HL-60/S4 treated with phorbol 12-myristate 13-acetate at 8.2 ng/mL for 4 days and 3 days (cell line): ENCODE measurements around the gene RNASE13.

Experiments
- in situ Hi-C: fragments of 300-500 bp; cut with MboI; formaldehyde crosslinking; loops from 2 replicates; pipeline ENCODE4 v1.15.0; 2022; ENCODE audit warnings: low sequenced_read_pairs

Gene RNASE13

DNA sequence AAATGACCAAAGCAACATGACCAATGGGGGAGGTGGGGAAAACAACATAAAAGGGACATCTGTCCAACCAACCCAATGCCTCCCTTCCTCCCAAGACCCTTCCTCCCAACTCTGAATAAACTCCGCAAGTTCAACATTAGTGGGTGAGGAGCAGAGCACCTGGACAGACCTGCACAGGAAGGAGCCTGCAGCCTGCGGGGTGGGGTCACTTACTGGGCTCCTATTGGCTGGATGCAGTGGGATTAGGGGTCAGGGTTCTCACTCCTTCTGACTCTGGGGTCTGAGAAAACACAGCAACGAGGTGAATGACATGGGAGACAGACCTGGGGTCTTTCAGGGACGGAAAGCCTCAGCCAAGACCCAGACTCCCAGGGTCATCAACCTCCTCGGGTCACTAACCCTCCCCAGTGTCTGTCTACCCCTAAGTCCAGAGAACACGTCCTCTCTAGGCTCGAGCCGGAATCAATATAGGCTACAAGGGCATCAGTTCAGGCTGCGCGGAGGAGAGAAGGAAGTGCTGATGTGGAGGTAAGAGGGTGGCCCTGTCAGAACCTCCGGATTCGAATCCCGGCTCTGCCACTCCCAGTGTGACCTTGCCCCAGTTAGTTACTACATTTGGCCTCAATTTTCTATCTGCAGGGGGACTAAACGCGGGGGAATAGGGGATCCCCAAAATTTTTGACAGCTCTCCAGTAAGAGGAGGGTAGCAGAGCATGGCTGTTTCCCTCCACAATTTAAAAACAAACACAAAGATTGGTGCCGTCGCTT, 10.6 kb downstream of the RNASE13 start:
- in situ Hi-C loops, result no loop called here

DNA sequence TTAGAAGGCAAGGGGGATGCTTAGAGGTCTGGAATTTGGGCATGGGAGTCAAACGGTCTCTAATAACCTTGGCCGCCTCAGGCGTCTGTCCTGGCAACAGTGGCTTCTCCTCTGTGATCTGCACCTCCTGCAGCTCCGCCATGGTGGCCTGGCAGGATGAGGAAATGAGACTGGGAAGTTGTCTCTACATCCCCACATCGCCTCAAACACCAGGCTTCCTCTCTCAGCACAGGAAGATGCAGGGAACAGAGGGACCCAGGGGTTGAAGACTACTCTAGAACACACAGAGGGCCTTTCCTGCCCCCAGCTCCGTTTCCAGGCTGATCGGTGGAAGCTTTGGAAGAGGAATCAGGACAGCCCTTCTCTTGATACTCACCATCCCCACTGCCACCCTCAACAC, 11.4 kb downstream of the RNASE13 start:
- in situ Hi-C loops, result no loop called here

DNA sequence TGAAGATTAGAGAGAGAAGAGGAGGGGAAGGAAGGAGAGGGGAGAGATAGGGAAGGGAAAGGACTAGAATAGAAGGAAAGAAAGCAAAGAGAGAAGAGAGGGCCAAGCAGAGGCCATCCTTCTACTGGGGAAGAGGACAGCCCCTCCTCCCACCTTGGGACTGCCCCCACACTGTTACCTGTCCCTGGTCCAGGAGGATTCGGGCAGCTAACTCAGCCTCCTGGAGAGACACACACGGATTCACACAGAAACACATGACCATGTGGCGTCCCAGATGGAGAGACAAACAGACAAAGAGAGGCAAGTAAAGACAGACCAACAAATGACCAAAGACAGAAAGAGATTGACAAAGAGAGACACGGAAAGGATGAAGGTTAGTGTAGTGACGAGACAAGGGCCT, 11.9 kb downstream of the RNASE13 start:
- in situ Hi-C loops, result no loop called here

DNA sequence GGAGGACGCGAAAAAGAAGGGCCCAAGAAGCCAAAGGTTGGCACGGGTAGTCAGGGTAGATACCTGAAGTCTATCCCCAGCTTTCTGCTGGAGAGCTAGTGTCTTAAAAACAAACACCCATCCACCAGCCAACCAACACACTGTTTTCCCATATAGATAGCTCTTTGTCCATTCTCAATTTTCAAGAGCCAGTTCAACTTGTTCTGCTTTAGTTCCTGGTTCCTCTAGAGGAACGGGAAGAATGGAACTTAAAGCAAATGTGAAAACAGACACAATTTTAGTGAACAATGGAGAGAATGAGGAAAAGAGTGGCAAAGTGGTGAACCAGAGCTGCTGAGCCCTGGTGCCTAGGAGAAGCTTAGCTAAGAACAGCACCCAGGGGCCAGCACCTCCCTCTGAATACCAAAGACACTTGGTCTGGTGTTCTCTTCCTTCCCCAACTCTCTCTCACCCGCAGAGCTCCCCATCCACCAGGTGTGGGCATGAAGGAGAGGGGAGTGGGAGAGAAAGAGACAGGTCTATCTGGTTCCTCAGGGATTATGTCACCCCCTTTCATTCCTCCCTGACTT, 13.5 kb downstream of the RNASE13 start:
- in situ Hi-C loops, result no loop called here

DNA sequence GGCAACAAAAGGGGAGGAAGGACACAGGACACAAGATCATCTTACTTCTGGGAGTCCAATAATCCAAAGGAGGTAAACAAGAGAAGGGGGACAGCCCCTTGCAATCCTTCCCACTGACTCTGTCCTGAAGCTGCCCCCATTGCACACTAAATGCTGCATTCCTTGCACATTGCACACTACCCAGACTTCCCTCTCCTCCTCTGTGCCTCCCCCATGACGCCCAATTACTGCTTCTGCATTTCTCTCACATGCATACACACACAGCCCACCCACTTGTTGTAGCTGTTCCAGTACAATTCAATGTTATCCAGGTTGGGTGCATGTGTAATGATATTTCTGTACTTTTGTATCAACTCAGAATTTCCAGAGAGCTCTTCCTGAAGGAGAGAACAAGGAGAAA, 15.2 kb downstream of the RNASE13 start:
- in situ Hi-C loops, result no loop called here

DNA sequence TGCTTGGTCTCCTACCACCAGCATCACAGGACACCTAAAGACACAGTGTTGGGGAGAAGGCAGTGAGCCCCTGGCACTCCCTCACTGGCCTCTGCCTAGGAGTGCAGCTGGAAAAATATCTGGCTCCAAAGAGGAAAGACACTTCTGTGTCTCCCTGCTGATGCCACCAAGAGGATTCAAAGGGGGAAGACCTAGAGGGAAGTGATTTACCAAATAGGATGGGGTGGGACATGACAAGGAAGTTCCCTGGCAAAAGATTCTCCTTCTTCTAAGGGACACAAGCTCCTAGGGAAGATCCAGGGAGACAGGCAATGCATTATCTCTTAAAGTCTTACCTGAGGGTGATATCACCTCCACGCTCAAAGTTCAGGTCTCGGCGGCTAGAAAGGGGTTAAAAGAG, 15.8 kb downstream of the RNASE13 start:
- in situ Hi-C loops, result no loop called here

DNA sequence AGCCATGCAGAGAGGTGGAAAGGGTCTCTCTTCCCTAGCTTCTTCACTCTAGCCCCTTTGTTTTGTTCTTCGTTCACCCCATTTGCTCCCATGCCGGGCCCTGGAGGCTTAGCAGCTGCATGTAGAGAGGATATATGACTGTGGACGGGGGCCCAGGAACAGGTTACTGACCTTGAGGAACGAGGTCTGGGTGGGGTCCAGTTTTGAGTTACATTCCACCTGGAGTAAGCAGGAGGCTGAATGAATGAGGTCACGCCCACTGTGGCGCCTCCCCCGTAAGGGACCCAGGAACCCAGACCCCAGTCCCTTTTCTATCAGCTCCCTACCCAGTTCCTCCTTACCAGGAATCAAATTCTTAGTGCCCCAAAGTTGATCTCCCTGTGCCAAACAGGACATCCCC, 16.3 kb downstream of the RNASE13 start:
- in situ Hi-C loops, result no loop called here

DNA sequence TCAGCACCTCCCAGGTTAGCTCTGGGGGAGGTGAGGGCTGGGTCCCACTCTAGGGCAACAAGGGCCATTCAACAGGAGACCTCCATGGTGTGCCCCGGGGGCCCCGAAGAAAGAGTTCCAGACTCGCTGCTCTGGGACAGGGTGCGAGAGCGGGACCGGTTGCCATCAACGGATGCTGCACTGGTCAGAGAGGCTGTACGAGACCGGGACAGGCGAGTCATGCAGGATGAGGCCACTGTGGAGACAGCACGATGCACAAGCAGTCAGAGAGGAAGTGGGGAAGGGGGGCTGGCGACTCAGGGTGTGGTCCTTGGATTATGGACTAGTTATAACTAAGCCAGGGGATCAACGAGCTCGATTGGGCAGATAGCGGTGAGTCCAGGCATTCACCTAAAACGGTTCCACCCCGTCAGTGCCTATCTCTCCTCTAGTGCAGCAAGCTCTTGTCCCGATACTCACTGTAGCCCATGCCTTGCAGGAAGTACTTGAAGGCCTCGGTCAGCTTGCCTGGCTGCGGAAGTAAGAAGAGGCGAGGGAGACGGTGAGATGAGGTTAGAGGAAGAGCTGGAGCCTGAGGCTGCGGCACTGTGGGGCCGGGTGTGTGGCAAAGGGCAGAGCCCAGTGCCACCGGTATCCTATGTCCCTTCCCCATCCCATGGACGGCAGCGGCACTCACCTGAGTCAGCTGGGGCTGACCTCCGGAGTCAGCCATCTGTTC, 16.9 kb downstream of the RNASE13 start:
- in situ Hi-C loops, result no loop called here

DNA sequence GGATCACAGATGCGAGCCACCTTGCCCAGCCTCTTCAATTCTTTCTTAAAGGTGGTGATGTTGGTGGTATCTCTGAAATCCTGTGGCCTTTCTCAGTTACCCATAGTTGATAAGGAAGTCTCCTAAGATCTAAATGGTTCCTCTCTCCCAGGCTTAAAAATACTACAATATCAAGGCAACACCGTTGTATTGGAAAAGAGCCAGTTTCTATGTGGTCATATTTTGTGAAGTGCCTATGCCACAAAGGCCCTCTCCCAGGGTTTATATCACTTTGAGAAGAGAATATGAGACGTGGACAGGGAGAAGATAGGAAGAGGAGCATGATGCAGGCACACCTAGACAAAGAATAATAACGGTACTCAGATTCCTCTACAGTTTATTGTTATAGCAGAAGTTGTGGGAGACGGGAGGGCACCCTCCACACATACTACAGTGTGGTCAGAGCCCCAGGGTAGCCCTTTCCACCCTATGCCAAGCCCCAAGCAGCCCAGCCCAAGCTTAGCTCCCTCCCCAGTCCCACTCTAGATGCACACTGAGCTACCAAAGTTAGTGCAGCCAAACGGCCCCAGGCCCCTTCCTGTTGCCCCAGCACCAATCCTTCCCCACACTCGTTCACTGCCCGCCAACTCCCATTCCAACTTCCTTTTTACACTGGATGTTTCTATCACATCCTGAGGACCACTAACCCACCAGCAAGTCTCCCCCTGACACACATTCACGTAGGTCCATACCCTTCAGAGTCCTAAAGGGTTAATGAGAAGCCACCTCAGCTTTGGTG, 18.0 kb downstream of the RNASE13 start:
- in situ Hi-C loops, result no loop called here

DNA sequence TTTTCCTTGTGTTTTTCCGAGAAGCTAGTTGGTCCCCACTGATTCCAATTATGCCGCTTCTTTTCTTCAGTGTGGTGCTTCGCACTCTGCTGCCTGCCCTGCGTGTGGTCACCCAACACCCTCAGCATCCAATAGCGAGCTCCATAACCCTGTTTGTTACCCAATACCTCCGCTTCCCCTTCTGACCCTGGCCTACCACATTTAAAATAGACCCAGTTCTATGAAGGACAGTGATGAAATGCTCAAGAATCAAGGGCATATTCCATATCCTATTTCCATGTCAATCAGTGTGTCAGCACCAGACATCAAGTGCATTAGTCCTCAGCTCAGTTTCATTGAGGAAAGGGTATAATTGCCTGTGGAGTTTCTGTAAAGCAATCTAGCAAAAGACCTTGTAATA, 19.3 kb downstream of the RNASE13 start:
- in situ Hi-C loops, result no loop called here

DNA sequence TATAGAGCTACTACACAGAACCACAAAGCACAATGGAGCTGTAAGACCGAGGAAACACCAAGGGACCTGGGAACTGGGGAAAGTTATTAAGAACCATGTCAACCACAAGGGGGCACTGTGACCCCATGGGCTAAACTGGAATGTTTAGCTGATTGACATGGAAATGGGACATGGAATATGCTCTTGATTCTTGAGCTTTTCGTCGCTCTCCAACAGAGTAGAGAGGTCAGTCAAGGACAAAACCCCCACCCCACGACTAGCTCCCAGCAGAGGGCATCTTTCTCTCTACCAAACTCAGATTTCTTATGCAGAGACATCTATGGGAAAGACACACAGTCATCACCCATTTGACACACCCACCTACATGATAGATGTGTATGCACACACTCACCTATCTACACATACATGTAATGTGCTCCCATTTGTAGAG, 19.8 kb downstream of the RNASE13 start:
- in situ Hi-C loops, result loop anchor here (5.0 kb wide), 1 partner anchor 88 kb away; the partner anchor contains the start of gene TMEM253

DNA sequence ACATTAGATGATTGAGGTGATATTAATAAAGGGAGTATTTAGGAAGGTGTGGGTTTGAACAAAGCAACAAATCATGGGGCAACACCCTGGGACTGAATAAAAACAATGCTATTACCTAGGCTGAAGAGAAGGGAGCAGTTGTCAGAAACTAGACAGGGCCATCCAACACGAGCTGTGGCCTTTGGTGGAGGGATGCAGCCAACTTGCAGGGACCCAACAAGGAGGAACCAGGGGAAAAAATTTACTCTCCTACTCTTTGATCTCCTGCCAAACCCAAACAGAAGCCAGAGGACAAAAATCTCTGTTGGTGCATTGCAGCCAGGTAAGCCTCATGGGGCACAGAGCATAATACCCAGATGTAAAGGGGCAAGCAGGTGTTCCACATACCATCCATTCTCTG, 23.5 kb downstream of the RNASE13 start:
- in situ Hi-C loops, result loop anchor here (5.0 kb wide), 1 partner anchor 91 kb away; the partner anchor contains the start of gene TMEM253

DNA sequence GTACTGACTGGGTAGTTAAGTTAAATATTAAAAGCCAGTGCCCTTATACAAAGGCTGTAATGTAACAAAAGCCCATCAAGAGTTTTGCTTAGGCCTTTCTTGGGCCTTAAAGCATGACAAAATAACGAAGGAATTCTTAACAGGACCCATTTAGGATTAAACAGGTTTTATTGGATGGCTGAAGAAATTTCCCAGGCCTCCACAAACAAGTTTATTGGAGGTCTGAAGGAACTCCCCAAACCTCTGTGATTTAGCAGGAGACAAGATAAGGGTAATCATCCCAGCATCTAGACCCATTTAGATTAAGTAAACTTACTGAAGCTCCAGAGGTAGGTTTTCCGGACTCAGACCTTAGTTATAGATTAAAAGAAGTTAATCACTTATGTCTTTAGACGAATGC, 24.9 kb downstream of the RNASE13 start:
- in situ Hi-C loops, result loop anchor here (5.0 kb wide), 1 partner anchor 93 kb away; the partner anchor contains the start of gene TMEM253

DNA sequence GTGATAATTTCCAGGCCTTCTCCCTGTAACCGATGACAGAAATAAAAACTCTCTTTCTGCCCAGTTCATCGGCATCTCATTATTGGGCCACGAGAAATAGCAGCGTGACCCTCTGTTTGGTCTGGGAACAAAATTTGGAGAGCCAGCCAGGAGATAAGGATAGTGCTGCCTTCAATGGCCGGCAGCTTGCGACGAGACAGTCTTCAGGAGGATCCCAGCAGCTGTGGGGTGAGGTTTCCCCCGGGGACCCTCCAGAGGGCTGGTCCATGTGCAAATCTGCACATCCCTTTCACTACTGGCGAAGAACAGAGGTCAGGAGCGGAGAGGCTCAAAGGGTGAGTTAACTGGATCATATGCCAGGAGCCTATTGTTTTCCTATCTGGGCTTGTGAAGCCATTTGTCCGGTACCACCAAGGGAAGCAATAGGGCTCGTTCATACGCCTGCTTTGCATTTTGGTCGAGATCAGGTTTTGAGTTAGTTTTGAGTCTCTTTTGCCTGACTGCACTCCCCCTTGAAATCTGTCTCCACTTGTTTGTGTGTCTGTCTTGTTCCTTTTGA, 30.7 kb downstream of the RNASE13 start:
- in situ Hi-C loops, result no loop called here

DNA sequence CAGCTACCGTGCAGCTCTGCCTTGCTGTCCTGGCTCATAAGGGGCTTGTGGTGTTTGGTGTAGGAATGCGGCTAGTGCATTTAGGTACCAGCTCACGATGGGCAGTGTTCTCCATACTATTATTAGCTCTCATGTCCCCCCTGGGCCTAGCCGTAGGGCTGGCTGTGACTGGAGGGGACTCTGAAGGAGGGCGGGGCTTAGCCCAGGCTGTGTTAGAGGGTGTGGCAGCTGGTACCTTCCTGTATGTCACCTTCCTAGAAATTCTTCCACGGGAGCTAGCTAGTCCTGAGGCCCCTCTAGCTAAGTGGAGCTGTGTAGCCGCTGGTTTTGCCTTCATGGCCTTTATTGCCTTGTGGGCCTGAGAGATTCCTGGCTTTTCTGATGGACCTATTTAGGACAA, 33.4 kb downstream of the RNASE13 start:
- in situ Hi-C loops, result no loop called here

DNA sequence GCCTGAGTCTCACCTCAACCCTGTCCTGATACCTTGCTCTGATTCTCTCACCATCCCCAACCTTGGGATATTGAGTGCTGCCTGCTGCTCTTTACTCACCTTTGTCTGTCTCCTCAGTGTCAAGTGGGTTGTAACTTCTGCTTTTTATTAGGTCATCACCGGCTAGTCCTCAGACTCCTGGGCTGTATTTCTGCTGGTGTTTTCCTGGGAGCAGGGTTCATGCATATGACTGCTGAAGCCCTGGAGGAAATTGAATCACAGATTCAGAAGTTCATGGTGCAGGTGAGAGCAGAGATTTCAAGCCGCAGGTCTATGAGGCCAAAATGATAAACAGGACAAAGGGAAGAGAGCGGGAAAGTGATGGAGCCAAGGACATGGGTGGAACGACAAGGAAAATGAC, 35.0 kb downstream of the RNASE13 start:
- in situ Hi-C loops, result no loop called here

DNA sequence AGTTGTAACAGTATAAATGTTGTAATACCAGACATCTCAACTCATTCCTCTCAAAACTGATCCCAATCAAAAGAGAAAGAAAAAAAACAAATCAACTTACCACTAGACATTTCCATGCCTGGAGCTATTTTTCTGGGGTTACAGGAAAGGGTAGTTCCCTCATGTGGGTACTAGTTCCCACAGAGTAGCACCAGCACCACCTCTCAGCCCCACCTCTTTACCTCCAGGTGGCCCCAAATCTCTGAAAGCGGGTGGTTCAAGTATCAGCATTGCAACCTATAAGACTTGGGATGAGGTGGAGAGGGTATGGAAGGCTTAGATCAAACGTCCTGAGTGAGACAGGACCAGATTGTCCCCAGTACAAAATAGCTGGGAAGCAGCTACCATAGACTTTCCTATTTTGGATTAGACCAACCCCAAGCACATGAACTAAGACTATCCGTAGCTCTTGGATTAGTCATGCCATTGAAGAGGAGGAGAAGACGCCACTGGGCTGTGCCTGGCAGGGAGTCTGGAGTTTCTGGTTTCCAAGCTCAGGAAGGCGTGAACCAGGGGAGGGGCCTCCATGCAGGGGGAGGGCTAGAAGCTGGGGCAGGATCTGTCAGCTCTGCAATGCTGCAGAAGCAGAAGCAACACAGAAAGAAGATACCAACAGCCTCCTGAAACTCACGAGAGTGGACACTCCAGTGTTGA, 35.8 kb downstream of the RNASE13 start, which contains the start of gene SLC39A2:
Gene SLC39A2, plus strand, starts transcription at position 620 of the 693 bp plus-strand sequence. CDS start 154 bp downstream, outside the sequence.
- in situ Hi-C loops, result no loop called here

DNA sequence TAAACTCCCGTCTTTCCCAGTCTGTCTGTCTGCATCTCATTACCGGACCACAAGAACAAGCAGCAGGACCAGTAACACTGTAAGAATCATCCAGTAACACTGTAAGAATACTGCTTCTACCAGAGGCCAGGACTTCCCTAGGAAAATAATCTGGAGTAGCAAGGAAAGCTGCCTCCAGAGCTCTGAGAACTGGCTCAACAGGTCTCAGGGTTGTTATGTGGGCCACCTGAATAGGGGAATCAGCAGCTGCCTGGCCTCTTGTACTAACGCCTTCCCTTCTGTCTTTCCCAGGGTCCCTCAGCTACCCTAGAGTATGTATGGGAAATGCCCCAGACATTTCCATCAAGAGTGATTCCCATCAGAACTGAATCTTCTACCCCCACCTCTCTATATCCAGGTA, 36.5 kb downstream of the RNASE13 start:
- in situ Hi-C loops, result no loop called here

DNA sequence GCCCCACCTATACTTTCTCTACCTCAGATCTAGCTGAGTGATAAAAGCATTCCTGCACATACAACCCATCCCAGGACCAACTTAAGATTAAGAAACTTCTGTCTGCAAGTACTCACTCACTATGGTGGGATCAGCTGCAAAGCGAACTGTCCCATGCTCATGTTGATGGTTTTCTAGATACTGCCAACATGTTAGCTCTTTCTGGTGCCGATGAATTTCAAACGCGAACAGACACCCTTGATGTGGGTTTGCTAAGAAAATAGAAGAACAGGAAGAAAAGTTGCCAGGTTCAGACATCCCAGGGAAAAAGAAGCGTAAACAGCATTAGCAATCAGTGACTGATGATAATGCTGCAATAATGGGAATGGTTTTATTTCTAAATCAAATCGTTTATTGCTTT, 37.0 kb downstream of the RNASE13 start:
- in situ Hi-C loops, result no loop called here

DNA sequence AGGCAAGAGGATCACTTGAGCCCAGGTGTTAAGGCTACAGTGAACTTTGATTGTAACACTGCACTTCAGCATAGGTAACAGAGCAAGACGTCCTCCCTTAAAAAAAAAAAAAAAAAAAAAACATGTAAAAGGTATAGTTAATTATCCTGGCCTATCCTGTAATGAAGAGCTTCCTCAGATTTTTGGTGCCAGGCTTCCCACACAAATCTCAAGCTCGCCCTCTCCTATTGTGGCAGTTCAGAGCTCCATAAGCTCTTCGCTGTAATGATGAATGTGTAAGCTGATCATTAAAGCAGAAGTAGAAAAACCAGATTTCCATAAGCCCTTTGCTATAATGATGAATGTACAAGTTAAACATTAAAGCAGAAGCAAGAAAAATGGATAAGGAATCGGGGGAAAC, 37.5 kb downstream of the RNASE13 start:
- in situ Hi-C loops, result no loop called here
